Measurements from ENCODE around the gene WWOX.

WWOX gene

DNA sequence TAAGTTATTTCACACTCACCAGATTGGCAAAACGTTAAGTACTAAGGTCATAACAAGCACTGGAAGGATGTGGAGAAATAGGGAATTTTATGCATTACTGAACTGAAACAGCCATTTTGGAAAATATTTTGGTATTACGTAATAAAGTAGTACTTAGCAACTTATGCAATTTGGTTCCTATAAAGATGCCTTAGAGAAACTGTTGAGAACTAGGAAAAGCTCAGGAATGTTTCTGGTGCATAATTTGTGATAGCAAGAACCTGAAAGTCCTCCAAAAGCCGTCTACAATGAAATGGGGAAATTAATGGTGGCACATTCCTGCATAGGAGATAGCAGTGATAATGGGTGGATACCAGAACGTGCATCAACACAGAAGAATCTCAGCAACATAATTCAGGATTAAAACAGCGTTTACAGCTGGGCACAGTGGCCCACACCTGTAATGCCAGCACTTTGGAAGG, 472.5 kb downstream of the WWOX start:
- H3K4me1 ChIP-seq (ENCODE audit: control insufficient read depth in 1 of 2, insufficient read depth in 1 of 2, low read depth in 1 of 2, low read length in 1 of 2): no peaks in the 10 kb centered on the region
- H3K27ac ChIP-seq: no peak overlapping the region
- H3K4me3 ChIP-seq (ENCODE audit: low read depth in 1 of 2, low read length in 1 of 2): no peak overlapping the region
- H3K27me3 ChIP-seq: no peaks in the 10 kb centered on the region
- TF ChIP-seq, protein P1, sequence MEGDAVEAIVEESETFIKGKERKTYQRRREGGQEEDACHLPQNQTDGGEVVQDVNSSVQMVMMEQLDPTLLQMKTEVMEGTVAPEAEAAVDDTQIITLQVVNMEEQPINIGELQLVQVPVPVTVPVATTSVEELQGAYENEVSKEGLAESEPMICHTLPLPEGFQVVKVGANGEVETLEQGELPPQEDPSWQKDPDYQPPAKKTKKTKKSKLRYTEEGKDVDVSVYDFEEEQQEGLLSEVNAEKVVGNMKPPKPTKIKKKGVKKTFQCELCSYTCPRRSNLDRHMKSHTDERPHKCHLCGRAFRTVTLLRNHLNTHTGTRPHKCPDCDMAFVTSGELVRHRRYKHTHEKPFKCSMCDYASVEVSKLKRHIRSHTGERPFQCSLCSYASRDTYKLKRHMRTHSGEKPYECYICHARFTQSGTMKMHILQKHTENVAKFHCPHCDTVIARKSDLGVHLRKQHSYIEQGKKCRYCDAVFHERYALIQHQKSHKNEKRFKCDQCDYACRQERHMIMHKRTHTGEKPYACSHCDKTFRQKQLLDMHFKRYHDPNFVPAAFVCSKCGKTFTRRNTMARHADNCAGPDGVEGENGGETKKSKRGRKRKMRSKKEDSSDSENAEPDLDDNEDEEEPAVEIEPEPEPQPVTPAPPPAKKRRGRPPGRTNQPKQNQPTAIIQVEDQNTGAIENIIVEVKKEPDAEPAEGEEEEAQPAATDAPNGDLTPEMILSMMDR (IDR thresholded peaks at IDR 0.05): no peak
- no peaks in the 10 kb centered on the region for H3K36me3 ChIP-seq
- no peaks in the 10 kb centered on the region for H3K9me3 ChIP-seq

DNA sequence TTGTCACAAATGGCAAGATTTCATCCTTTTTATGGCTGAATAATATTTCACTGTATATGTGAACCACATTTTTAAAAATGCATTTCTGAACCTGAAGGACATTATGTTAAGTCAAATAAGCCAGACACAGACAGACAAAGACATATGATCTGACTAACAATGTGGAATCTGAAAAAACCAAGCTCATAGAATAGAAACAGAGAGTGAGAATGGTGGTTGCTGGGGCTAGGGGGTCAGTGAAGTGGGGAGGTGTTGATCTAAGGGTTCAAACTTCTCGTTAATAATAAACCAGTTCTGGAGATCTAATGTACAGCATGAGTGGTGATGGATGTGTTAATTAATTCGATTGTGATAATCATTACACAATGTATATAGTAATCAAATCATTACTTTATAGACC, 475.1 kb downstream of the WWOX start:
- TF ChIP-seq, protein P1 (IDR thresholded peaks at IDR 0.05): no peak
- Histone ChIP-seq H3K27ac (no peak overlapping the region), H3K27me3 (no peaks in the 10 kb centered on the region)

DNA sequence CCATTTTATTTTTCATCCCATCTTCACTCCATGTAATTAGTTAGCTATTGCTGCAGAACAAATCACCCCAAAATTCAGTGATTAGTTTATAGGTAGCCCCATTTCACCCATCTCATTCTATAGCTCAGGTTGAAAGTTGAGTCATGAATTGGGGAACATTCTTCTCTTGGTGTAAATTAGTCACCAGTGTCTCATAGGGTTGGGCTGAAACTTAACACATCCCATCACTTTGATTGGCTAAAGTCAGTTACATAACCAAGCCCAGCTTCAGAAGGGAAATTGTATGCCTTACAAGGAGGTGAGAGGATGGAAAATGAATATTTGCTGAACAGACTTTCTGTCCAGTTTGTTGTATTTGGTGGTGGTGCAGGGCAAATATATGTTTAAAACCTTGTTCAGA, 477.5 kb downstream of the WWOX start:
- Histone ChIP-seq H3K27ac (no peak overlapping the region), H3K4me1 (ENCODE audit: control insufficient read depth in 1 of 2, insufficient read depth in 1 of 2, low read depth in 1 of 2, low read length in 1 of 2) (no peaks in the 10 kb centered on the region), H3K36me3 (no peaks in the 10 kb centered on the region), H3K9me3 (no peaks in the 10 kb centered on the region), H3K4me3 (ENCODE audit: low read depth in 1 of 2, low read length in 1 of 2) (no peak overlapping the region), H3K27me3 (no peaks in the 10 kb centered on the region)
- TF ChIP-seq, protein P1 (IDR thresholded peaks at IDR 0.05): no peak

More for the DNA sequence above, 475.1 kb downstream of the WWOX start:
- Histone ChIP-seq H3K4me3 (ENCODE audit: low read depth in 1 of 2, low read length in 1 of 2) (no peak overlapping the region), H3K9me3 (no peaks in the 10 kb centered on the region), H3K36me3 (no peaks in the 10 kb centered on the region), H3K4me1 (ENCODE audit: control insufficient read depth in 1 of 2, insufficient read depth in 1 of 2, low read depth in 1 of 2, low read length in 1 of 2) (no peaks in the 10 kb centered on the region)

DNA sequence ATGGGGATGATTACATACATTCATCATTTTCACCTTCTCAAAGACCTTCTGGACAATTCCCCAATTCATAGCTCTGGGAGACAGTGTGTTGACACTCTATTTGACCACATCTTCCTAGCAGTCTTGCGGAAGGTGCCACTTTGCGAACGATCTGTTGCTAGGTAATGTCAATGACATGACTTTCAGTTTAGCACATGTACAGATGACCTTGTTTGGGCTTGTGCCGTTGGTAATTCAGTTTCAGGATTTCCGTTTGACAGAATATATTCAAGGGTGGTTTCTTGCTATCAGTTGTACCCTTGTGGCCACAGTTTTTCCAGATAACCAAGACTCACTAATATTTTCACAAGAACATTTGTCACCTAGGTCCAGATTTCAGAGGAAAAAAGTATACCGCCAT, 478.2 kb downstream of the WWOX start:
- no peak overlapping the region for H3K4me3 ChIP-seq (ENCODE audit: low read depth in 1 of 2, low read length in 1 of 2)
- TF ChIP-seq, protein P1 (IDR thresholded peaks at IDR 0.05): no peak
- no peaks in the 10 kb centered on the region for H3K36me3 ChIP-seq
- H3K27me3 ChIP-seq: no peaks in the 10 kb centered on the region
- no peak overlapping the region for H3K27ac ChIP-seq
- no peaks in the 10 kb centered on the region for H3K4me1 ChIP-seq (ENCODE audit: control insufficient read depth in 1 of 2, insufficient read depth in 1 of 2, low read depth in 1 of 2, low read length in 1 of 2)
- no peaks in the 10 kb centered on the region for H3K9me3 ChIP-seq

DNA sequence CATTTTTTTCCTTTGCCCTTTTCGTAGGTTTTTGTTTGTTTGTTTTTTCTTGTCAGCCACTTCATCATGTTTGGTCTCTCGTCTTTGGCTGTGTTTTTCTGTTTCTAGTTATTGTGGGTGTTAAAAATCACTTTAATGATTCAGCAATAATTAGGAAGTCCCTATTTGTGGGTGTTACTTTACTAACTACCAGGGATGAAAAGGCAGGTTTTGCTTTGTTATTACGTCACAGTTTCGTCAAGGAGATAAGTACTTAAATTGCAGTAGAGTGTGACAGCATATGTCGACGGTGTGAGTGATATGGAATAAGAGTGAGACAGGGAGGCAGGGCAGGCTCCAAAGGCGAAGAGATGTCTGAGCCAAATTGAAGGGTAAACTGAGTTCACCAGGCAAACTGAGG, 479.6 kb downstream of the WWOX start:
- Histone ChIP-seq H3K4me3 (ENCODE audit: low read depth in 1 of 2, low read length in 1 of 2) (no peak overlapping the region), H3K36me3 (no peaks in the 10 kb centered on the region), H3K9me3 (no peaks in the 10 kb centered on the region), H3K4me1 (ENCODE audit: control insufficient read depth in 1 of 2, insufficient read depth in 1 of 2, low read depth in 1 of 2, low read length in 1 of 2) (no peaks in the 10 kb centered on the region), H3K27ac (no peak overlapping the region), H3K27me3 (no peaks in the 10 kb centered on the region)
- TF ChIP-seq, protein P1 (IDR thresholded peaks at IDR 0.05): no peak

DNA sequence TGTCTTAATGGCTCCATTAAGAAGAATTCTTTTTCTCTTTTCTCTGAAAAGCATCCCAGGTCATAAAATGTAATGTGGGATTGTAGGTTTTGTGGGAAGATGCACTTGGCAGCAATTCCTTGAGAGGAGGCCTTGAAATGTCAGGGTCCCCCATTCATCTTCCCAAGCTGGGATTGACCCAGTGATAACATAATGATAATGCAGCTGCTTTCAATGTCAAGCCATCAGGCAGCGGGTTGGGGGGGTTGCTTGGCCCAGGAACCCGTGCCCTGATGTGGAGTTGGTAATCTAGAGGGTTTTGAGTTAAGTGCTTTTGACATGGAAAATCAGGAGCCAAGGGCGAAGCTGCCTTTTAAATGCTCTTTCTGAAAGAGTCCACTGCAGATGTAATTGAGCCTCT, 484.0 kb downstream of the WWOX start:
- Histone ChIP-seq H3K27ac (no peak overlapping the region), H3K4me3 (ENCODE audit: low read depth in 1 of 2, low read length in 1 of 2) (no peak overlapping the region), H3K4me1 (ENCODE audit: control insufficient read depth in 1 of 2, insufficient read depth in 1 of 2, low read depth in 1 of 2, low read length in 1 of 2) (no peaks in the 10 kb centered on the region), H3K36me3 (no peaks in the 10 kb centered on the region), H3K27me3 (no peaks in the 10 kb centered on the region), H3K9me3 (no peaks in the 10 kb centered on the region)
- TF ChIP-seq, protein P1 (IDR thresholded peaks at IDR 0.05): no peak
